Heart left ventricle (tissue), 13 donors: ENCODE data around the gene KCNG2.

Experiments
- CTCF ChIP-seq, 12 donors: fragments of 200-600 bp; sonication (generic) in 4 of 12; IDR thresholded peaks; one replicate each; pipeline versions ENCODE4 v1.5.0 to v1.8.0; 2018 to 2022; ENCODE audit warnings: antibody characterized with exemption in 12 of 12, mild to moderate bottlenecking in 5 of 12
- POLR2A ChIP-seq, 2 donors: fragments of 450-650 bp; IDR thresholded peaks; one replicate each; pipeline ENCODE4 v1.6.1; 2017; ENCODE audit warnings: antibody characterized with exemption in 2 of 2, mild to moderate bottlenecking in 2 of 2, moderate library complexity in 2 of 2
- donor health status: ischemic (EF 13 %, LVEDD 7.1; RV severe dilation, severe dysfunction).
- donor health status: DM: no; HTN: yes; CAD: no.
- donor health status: DM: no; HTN: no; CAD: no.
- donor health status: ischemic (EF 25% LVEDD 6.9; RV normal size, moderate dysfunction).
- donor health status: ischemic (EF 25% LVEDD 5.7; RV mildly dilated, moderate dysfunction).
- donor health status: ischemic (EF 35%, LVEDD 5.7; RV mildly dilated, moderate dysfunction).
- donor health status: nonischemic (EF 11% LVEDD 7.7; RV severe dilation, severe dysfunction).
- donor health status: DM: yes; HTN: yes; CAD: no.
- donor health status: PGD.
- donor health status: ischemic (EF 29% LVEDD 5.4; RV normal size, mild dysfunction).
- donor health status: nonischemic (EF 23%, LVEDD 6.1; RV moderate dilation, normal function).

- TF ChIP-seq CTCF (IDR thresholded peaks at IDR 0.05), result no peak
- no peak for TF ChIP-seq POLR2A (IDR thresholded peaks at IDR 0.05)
These were observed 34.4 kb downstream of the KCNG2 start for GRCh38 chr18:79832169-79832568.
